Muscle of arm (tissue), 12 donors: ENCODE measurements around the gene GAPDH. TPM values are rescaled to one million over a fixed set of nuclear protein-coding genes. Genes with fewer than 3 reads are reported as not detected.
"Not testable (repeated sequence)": the region's sequence is repeated elsewhere in the genome, so short reads cannot be mapped to it uniquely, and the experiment has no call there.

ENCODE experiments used
- DNase-seq: peaks from one replicate; pipeline ENCODE4 v3.0.0-alpha.2; 2013
- polyA plus RNA-seq, 12 donors: library from polyadenylated mRNA; unstranded; fragments of 120-200 nt; gene quantifications; one replicate each; pipeline ENCODE4 v1.2.1, GENCODE V29; 2013; ENCODE audit not compliant: insufficient read length in 12 of 12

Gene GAPDH
- polyA plus RNA-seq, 12 donors: 984 to 5,913 (median 3,885) TPM

- DNase-seq: no peak
Measured at GRCh38 chr12:6556857-6557256, 22.5 kb downstream of the GAPDH start.

GRCh38 chr12:6558014-6558760, 23.9 kb downstream of the GAPDH start:
- DNase-seq: not testable (repeated sequence)

- no peak for DNase-seq
Measured at GRCh38 chr12:6559500-6559899, 25.2 kb downstream of the GAPDH start.

- no peak for DNase-seq
Measured at GRCh38 chr12:6560501-6561205, 26.3 kb downstream of the GAPDH start.

GRCh38 chr12:6562881-6563280, 28.6 kb downstream of the GAPDH start:
- DNase-seq: no peak

GRCh38 chr12:6563448-6564050, 29.2 kb downstream of the GAPDH start:
- no peak for DNase-seq

- DNase-seq: no peak
Measured at GRCh38 chr12:6567112-6567670, 32.9 kb downstream of the GAPDH start.

- DNase-seq: no peak
Measured at GRCh38 chr12:6569312-6569711, 35.0 kb downstream of the GAPDH start.

- DNase-seq: no peak
Measured at GRCh38 chr12:6569786-6570185, 35.5 kb downstream of the GAPDH start.

GRCh38 chr12:6570264-6570887, 36.1 kb downstream of the GAPDH start:
- DNase-seq: no peak

- DNase-seq: no peak
Measured at GRCh38 chr12:6573001-6573400, 38.7 kb downstream of the GAPDH start.

- DNase-seq: no peak
Measured at GRCh38 chr12:6574576-6575295, 40.4 kb downstream of the GAPDH start.

GRCh38 chr12:6575648-6576047, 41.3 kb downstream of the GAPDH start:
- DNase-seq: no peak

- no peak for DNase-seq
Measured at GRCh38 chr12:6582196-6582595, 47.9 kb downstream of the GAPDH start.

- DNase-seq: no peak
Measured at GRCh38 chr12:6582959-6583358, 48.6 kb downstream of the GAPDH start.

GRCh38 chr12:6584293-6584692, 50.0 kb downstream of the GAPDH start:
- DNase-seq: no peak

- not testable (repeated sequence) for DNase-seq
Measured at GRCh38 chr12:6586569-6586968, 52.3 kb downstream of the GAPDH start.
